GM12878 (cell line): ENCODE measurements around the gene AFG1L.

Experiments
- CBX3 ChIP-seq: fragments of 200-600 bp; sonication (generic); IDR thresholded peaks from 2 replicates; pipeline ENCODE4 v1.6.1; 2016; ENCODE audit warnings: low read depth, borderline replicate concordance
- CHD2 ChIP-seq: IDR thresholded peaks from 2 replicates; pipeline ENCODE4 v1.6.1; 2011; ENCODE audit warnings: low read depth, low read length, improper control_type of control experiment, borderline replicate concordance
- CHD4 ChIP-seq: fragments of 200-600 bp; sonication (generic); IDR thresholded peaks from 2 replicates; pipeline ENCODE4 v1.6.1; 2016; ENCODE audit warnings: mild to moderate bottlenecking
- EZH2 ChIP-seq: IDR thresholded peaks from 2 replicates; pipeline ENCODE4 v1.6.1; 2012; ENCODE audit warnings: low read depth, mild to moderate bottlenecking, control low read depth, inconsistent platforms, low read length, borderline replicate concordance; ENCODE audit not compliant: control insufficient read depth
- POLR2A ChIP-seq: IDR thresholded peaks from 2 replicates; pipeline ENCODE4 v1.6.1; 2011; ENCODE audit warnings: low read depth, mild to moderate bottlenecking, low read length
- SMC3 ChIP-seq: IDR thresholded peaks from 2 replicates; pipeline ENCODE4 v1.6.1; 2011; ENCODE audit warnings: low read length, improper control_type of control experiment, borderline replicate concordance
- ZNF274 ChIP-seq: IDR thresholded peaks from one replicate; pipeline ENCODE4 v1.8.0; 2011; ENCODE audit not compliant: insufficient read length, insufficient read depth
- TF ChIP-seq, protein P1 (sequence below), 3 experiments: IDR thresholded peaks in 2 of 3; conservative IDR thresholded peaks in 1 of 3; 2 replicates each; pipeline ENCODE4 v1.5.1; 2011; ENCODE audit warnings: low read depth in 3 of 3, low read length in 3 of 3, mild to moderate bottlenecking in 3 of 3, control low read depth in 2 of 3, moderate library complexity in 2 of 3, inconsistent platforms in 1 of 3, mixed read lengths in 1 of 3; ENCODE audit not compliant: control insufficient read depth in 2 of 3, insufficient read depth in 1 of 3; ENCODE audit errors: extremely low read depth in 1 of 3
- TF ChIP-seq, protein P2 (sequence below): fragments of 450-650 bp; IDR thresholded peaks from 2 replicates; pipeline ENCODE4 v1.6.1; 2017; ENCODE audit warnings: mild to moderate bottlenecking
- TF ChIP-seq, protein P3 (sequence below): IDR thresholded peaks from 2 replicates; pipeline ENCODE4 v1.6.1; 2011; ENCODE audit warnings: low read depth, low read length, improper control_type of control experiment, borderline replicate concordance
- TF ChIP-seq, protein P4 (sequence below): IDR thresholded peaks from 2 replicates; pipeline ENCODE4 v1.6.1; 2012; ENCODE audit warnings: low read depth, low read length, improper control_type of control experiment
- TF ChIP-seq, protein P5 (sequence below): fragments of 450-650 bp; IDR thresholded peaks from 2 replicates; pipeline ENCODE4 v1.6.1; 2016; ENCODE audit warnings: mild to moderate bottlenecking

DNA sequence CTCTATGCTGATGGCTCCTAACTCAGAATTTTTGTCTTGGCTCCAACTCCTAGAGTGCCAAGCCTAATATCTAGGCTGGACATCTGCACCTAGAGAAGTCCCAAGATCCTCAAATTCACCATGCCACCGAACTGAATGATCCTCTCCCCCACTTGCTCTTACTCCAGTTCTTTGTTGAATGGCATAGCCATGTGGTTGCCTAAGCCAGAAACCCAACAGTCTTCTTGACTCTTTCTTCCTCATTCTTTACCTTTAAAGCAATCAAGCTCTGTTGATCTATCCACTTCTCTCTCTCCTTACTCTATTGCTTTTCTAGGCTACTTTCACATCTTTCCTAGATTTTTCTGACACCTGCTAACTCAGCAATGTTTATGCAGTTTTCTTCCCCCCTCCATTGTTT lies 139.4 kb downstream of the AFG1L start:
- no peak for TF ChIP-seq POLR2A
- TF ChIP-seq, protein P1, sequence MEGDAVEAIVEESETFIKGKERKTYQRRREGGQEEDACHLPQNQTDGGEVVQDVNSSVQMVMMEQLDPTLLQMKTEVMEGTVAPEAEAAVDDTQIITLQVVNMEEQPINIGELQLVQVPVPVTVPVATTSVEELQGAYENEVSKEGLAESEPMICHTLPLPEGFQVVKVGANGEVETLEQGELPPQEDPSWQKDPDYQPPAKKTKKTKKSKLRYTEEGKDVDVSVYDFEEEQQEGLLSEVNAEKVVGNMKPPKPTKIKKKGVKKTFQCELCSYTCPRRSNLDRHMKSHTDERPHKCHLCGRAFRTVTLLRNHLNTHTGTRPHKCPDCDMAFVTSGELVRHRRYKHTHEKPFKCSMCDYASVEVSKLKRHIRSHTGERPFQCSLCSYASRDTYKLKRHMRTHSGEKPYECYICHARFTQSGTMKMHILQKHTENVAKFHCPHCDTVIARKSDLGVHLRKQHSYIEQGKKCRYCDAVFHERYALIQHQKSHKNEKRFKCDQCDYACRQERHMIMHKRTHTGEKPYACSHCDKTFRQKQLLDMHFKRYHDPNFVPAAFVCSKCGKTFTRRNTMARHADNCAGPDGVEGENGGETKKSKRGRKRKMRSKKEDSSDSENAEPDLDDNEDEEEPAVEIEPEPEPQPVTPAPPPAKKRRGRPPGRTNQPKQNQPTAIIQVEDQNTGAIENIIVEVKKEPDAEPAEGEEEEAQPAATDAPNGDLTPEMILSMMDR (IDR thresholded peaks at IDR 0.05 in 2 of 3, conservative IDR thresholded peaks at IDR 0.05 in 1 of 3; ENCODE audit: control insufficient read depth in 2 of 3, extremely low read depth in 1 of 3, insufficient read depth in 1 of 3, low read depth in 3 of 3, low read length in 3 of 3): no peak
- no peak for TF ChIP-seq CHD2
- TF ChIP-seq SMC3: no peak
- no peak for TF ChIP-seq CHD4
- TF ChIP-seq ZNF274: no peak
- TF ChIP-seq, protein P2, sequence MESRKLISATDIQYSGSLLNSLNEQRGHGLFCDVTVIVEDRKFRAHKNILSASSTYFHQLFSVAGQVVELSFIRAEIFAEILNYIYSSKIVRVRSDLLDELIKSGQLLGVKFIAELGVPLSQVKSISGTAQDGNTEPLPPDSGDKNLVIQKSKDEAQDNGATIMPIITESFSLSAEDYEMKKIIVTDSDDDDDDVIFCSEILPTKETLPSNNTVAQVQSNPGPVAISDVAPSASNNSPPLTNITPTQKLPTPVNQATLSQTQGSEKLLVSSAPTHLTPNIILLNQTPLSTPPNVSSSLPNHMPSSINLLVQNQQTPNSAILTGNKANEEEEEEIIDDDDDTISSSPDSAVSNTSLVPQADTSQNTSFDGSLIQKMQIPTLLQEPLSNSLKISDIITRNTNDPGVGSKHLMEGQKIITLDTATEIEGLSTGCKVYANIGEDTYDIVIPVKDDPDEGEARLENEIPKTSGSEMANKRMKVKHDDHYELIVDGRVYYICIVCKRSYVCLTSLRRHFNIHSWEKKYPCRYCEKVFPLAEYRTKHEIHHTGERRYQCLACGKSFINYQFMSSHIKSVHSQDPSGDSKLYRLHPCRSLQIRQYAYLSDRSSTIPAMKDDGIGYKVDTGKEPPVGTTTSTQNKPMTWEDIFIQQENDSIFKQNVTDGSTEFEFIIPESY: no peak
- TF ChIP-seq, protein P3, sequence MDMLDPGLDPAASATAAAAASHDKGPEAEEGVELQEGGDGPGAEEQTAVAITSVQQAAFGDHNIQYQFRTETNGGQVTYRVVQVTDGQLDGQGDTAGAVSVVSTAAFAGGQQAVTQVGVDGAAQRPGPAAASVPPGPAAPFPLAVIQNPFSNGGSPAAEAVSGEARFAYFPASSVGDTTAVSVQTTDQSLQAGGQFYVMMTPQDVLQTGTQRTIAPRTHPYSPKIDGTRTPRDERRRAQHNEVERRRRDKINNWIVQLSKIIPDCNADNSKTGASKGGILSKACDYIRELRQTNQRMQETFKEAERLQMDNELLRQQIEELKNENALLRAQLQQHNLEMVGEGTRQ: no peak
- TF ChIP-seq, protein P4, sequence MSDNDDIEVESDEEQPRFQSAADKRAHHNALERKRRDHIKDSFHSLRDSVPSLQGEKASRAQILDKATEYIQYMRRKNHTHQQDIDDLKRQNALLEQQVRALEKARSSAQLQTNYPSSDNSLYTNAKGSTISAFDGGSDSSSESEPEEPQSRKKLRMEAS: no peak
- no peak for TF ChIP-seq CBX3
- TF ChIP-seq, protein P5, sequence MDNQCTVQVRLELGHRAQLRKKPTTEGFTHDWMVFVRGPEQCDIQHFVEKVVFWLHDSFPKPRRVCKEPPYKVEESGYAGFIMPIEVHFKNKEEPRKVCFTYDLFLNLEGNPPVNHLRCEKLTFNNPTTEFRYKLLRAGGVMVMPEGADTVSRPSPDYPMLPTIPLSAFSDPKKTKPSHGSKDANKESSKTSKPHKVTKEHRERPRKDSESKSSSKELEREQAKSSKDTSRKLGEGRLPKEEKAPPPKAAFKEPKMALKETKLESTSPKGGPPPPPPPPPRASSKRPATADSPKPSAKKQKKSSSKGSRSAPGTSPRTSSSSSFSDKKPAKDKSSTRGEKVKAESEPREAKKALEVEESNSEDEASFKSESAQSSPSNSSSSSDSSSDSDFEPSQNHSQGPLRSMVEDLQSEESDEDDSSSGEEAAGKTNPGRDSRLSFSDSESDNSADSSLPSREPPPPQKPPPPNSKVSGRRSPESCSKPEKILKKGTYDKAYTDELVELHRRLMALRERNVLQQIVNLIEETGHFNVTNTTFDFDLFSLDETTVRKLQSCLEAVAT: no peak
- no peak for TF ChIP-seq EZH2
